SK-N-MC (cell line): ENCODE measurements around the gene ARID1B.

Experiments used
- DNase-seq: peaks from one replicate; pipeline ENCODE4 v3.0.0-alpha.2; 2011; ENCODE audit warnings: low read depth, low spot score
- H3K27ac ChIP-seq: fragments of 200-600 bp; sonication (generic); 2 replicates; pipeline ENCODE4 v1.5.1; 2016; ENCODE audit warnings: mixed run types
- H3K36me3 ChIP-seq: fragments of 200-600 bp; sonication (generic); 2 replicates; pipeline ENCODE4 v1.6.1; 2017; ENCODE audit warnings: antibody characterized with exemption, low read length, mixed read lengths; ENCODE audit not compliant: insufficient read depth
- H3K4me3 ChIP-seq: fragments of 200-600 bp; sonication (generic); 2 replicates; pipeline ENCODE4 v1.5.1; 2016
- H3K9ac ChIP-seq: fragments of 200-600 bp; sonication (generic); 2 replicates; pipeline ENCODE4 v1.8.0; 2017; ENCODE audit warnings: mixed run types, mixed read lengths; ENCODE audit not compliant: insufficient read length
- H3K9me3 ChIP-seq: fragments of 200-600 bp; sonication (generic); 2 replicates; pipeline ENCODE4 v1.6.1; 2017; ENCODE audit warnings: low read depth, mild to moderate bottlenecking, antibody characterized with exemption, low read length, moderate library complexity, mixed read lengths
- EZH2 ChIP-seq: fragments of 200-600 bp; sonication (generic); IDR thresholded peaks from one replicate; pipeline ENCODE4 v1.6.1; 2017; ENCODE audit warnings: antibody characterized with exemption
- FOXP2 ChIP-seq: optimal IDR thresholded peaks from 2 replicates; pipeline ENCODE3; 2011; ENCODE audit warnings: mild to moderate bottlenecking, moderate library complexity; ENCODE audit not compliant: insufficient read depth; ENCODE audit errors: extremely low read length, control extremely low read depth
- POLR2AphosphoS5 ChIP-seq: IDR thresholded peaks from 2 replicates; pipeline ENCODE4 v1.6.1; 2012; ENCODE audit warnings: mild to moderate bottlenecking, low read depth, low read length, borderline replicate concordance

ARID1B gene

GRCh38 chr6:156776840-156777576 is at the start of gene ARID1B:
Gene ARID1B, plus strand, starts transcription at chr6:156777378. Its CDS starts 303 bp downstream, at chr6:156777681.
- peak within 1 kb of the TSS; percentile 99 for H3K27ac ChIP-seq
- H3K36me3 ChIP-seq: no peaks in the 10 kb centered on the region; the same call in 1 of the 2 replicates
- DNase-seq: no peak
- TF ChIP-seq POLR2AphosphoS5: peak; percentile 72
- no peak for TF ChIP-seq FOXP2
- no peaks in the 10 kb centered on the region for H3K9me3 ChIP-seq
- peak within 1 kb of the TSS; percentile 84 for H3K4me3 ChIP-seq
- H3K9ac ChIP-seq: peak within 1 kb of the TSS; percentile 92

GRCh38 chr6:156727715-156728385 is 49.3 kb upstream of the ARID1B start:
- no peak overlapping the region for H3K4me3 ChIP-seq
- no peaks in the 10 kb centered on the region for H3K9me3 ChIP-seq
- H3K36me3 ChIP-seq: no peaks in the 10 kb centered on the region
- TF ChIP-seq FOXP2: no peak
- no peak for TF ChIP-seq POLR2AphosphoS5
- no peak for TF ChIP-seq EZH2
- no peak for DNase-seq
- H3K27ac ChIP-seq: no peak overlapping the region
- no peak overlapping the region for H3K9ac ChIP-seq

GRCh38 chr6:156729248-156729647 is 47.9 kb upstream of the ARID1B start:
- Histone ChIP-seq H3K4me3 (no peak overlapping the region), H3K36me3 (no peaks in the 10 kb centered on the region), H3K9ac (no peak overlapping the region), H3K9me3 (no peaks in the 10 kb centered on the region), H3K27ac (no peak overlapping the region)
- DNase-seq: no peak
- TF ChIP-seq POLR2AphosphoS5: no peak
- no peak for TF ChIP-seq EZH2
- TF ChIP-seq FOXP2: no peak

- DNase-seq: no peak
- H3K9me3 ChIP-seq: no peaks in the 10 kb centered on the region
- no peaks in the 10 kb centered on the region for H3K36me3 ChIP-seq
Observed at GRCh38 chr6:156731396-156731795, 45.8 kb upstream of the ARID1B start.

GRCh38 chr6:156735751-156736150 is 41.4 kb upstream of the ARID1B start:
- TF ChIP-seq FOXP2 (no peak), POLR2AphosphoS5 (no peak), EZH2 (no peak)
- no peak overlapping the region for H3K27ac ChIP-seq
- no peak overlapping the region for H3K9ac ChIP-seq
- DNase-seq: no peak
- H3K9me3 ChIP-seq: peaks cover 4% of the 10 kb centered on the region; the same call in 1 of the 2 replicates
- no peak overlapping the region for H3K4me3 ChIP-seq
- no peaks in the 10 kb centered on the region for H3K36me3 ChIP-seq

More at GRCh38 chr6:156731396-156731795, 45.8 kb upstream of the ARID1B start:
- no peak for TF ChIP-seq FOXP2
- no peak for TF ChIP-seq POLR2AphosphoS5
- TF ChIP-seq EZH2: no peak
- no peak overlapping the region for H3K9ac ChIP-seq
- no peak overlapping the region for H3K27ac ChIP-seq
- no peak overlapping the region for H3K4me3 ChIP-seq

GRCh38 chr6:156740604-156741003 is 36.6 kb upstream of the ARID1B start:
- Histone ChIP-seq H3K4me3 (no peak overlapping the region), H3K27ac (no peak overlapping the region), H3K9ac (no peak overlapping the region), H3K9me3 (peaks cover 6% of the 10 kb centered on the region; the same call in 1 of the 2 replicates), H3K36me3 (no peaks in the 10 kb centered on the region)
- TF ChIP-seq FOXP2 (no peak), EZH2 (no peak), POLR2AphosphoS5 (no peak)
- no peak for DNase-seq

- DNase-seq: peak; percentile 42
Observed at GRCh38 chr6:156741287-156742073, 35.7 kb upstream of the ARID1B start.

GRCh38 chr6:156747715-156748114 is 29.5 kb upstream of the ARID1B start:
- Histone ChIP-seq H3K9ac (no peak overlapping the region), H3K4me3 (no peak overlapping the region), H3K27ac (no peak overlapping the region), H3K9me3 (no peaks in the 10 kb centered on the region), H3K36me3 (no peaks in the 10 kb centered on the region)
- TF ChIP-seq EZH2 (no peak), FOXP2 (no peak), POLR2AphosphoS5 (no peak)
- DNase-seq: no peak

More at GRCh38 chr6:156741287-156742073, 35.7 kb upstream of the ARID1B start:
- peak overlapping the region; percentile 21; the same call in 1 of the 2 replicates for H3K27ac ChIP-seq
- no peak overlapping the region for H3K9ac ChIP-seq
- TF ChIP-seq POLR2AphosphoS5 (no peak), FOXP2 (no peak), EZH2 (no peak)
- H3K36me3 ChIP-seq: no peaks in the 10 kb centered on the region
- H3K9me3 ChIP-seq: peaks cover 6% of the 10 kb centered on the region; the same call in 1 of the 2 replicates
- no peak overlapping the region for H3K4me3 ChIP-seq
